ENCODE data around the gene VAMP8.
"Not testable (repeated sequence)": the region's sequence is repeated elsewhere in the genome, so short reads cannot be mapped to it uniquely, and the experiment has no call there.

The VAMP8 gene

DNA sequence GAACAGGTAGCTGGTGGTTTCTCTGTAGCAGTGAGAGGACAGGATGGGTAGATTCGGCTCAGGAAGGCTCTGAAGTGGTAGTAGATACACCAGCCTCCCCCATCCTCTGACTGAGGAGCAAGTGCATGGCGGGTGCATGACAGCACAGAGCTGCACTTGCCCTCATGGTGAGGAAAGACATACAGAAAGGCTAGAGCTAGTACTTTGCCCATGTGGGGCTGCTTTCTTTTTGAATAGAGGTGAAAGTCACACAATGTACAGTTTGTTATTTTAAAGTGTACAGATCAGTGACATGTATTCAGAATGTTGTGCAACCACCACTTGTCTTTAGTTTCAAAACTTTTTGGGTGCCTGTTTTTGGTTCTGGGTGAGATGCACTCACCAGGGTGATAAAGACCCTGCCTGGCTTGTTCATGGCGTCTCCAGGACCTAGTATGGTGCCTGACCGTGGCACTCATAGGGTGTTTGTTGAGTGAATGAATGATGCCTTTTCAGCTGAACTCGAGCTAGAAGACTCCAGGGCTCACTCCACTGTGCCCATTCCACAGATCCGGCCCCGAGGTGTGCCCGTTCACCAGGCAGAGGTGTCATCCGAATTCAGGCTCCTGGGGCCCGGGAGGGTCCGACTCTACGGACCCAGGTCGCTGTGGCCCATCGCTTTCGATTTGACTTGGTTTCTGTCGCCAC, 6.4 kb downstream of the VAMP8 start:
- DNase-seq, result no peak

DNA sequence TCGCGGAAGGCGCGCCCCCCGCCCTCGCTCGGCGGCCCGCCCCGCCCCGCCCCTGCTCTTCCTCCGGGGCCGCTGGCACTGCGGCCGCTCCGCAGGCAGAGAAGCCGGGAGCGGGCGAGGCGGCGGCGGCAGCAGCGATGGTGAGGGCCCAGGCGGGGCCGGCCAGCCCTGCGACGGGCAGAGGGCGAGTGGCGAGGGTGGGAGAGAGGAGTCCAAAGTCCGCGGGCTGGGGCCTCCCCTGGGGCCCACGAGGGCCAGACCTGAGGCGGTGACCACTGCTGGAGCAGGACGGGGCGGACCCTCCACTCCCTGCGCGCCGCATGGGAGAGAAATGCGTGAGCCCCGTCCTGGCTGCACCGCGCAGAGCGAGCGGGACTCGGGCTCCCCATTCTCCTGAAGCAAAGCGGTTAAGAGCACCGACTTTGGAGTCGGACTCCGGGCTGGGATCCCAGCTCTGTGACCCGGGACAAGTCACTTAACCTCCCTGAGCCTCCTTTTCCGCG, 7.0 kb downstream of the VAMP8 start, which contains the start of gene VAMP5:
TSS of gene VAMP5 (plus strand) at position 78 of the 503 bp plus-strand sequence. CDS start at position 138, 60 bp downstream.
- no peak for DNase-seq

GRCh38 chr2:85584857-85585780, 7.7 kb downstream of the VAMP8 start:
- no peak for DNase-seq

DNA sequence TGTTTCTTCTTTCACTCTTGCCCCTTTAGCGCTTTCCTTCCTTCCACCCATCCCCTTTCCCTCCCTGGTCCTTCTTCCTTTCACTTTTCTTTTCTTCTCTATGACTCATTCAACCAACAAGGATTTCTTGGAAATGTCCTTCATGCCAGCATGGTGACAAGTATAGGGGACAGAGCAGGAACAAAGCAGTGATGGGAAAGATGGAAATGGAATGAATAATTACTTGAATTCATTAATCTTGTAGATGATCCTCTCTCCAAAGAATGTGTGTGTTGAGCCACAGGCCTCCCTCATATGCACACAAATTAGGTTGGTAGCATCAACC, 8.4 kb downstream of the VAMP8 start:
- no peak for DNase-seq

- no peak for DNase-seq
These were observed 10.8 kb downstream of the VAMP8 start for GRCh38 chr2:85588236-85588635.

DNA sequence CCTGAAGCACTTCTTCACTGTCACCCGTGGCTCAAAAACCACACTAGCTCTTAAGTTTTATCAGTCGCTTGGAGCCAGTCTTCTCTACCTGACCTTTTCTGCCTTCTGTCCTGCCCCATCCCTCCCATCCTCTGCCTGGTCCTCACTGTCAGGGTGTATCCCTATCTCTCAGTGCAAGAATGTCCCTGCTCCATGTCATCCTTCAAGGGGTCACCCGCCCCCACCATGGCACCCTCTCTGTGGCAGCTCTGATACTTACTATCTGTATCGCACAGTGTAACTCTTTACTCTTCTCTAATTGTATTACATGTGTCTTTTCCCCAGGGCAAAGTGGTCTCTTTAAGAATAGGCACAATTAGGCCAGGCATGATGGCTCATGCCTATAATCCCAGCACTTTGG, 11.3 kb downstream of the VAMP8 start:
- no peak for DNase-seq

DNA sequence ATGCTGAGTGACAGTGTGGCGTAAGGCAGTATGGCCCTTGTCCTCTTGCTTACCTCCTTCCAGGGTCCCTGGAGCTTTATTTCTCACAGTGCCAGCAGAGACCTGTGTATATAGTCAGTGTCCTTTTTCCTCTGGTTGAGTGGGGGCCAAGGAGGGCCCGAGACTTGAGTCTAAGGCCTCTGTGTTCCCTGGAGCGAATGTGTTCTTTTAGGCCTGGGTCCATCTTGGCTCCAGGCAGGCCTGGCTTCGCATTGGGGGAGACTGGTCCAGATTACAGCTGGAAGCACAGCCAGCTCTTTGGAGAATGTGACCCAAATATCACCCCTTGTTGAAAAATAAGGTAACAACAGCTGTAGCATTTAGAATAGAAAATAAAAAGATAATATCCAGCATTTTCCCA, 11.8 kb downstream of the VAMP8 start:
- no peak for DNase-seq

- DNase-seq, result no peak
These were observed 12.8 kb downstream of the VAMP8 start for GRCh38 chr2:85589982-85590791.

GRCh38 chr2:85590950-85591349, 13.6 kb downstream of the VAMP8 start:
- DNase-seq, result no peak

- DNase-seq, result no peak
These were observed 14.2 kb downstream of the VAMP8 start for GRCh38 chr2:85591563-85591962.

- DNase-seq, result not testable (repeated sequence)
These were observed 14.9 kb downstream of the VAMP8 start for GRCh38 chr2:85592299-85592698.

DNA sequence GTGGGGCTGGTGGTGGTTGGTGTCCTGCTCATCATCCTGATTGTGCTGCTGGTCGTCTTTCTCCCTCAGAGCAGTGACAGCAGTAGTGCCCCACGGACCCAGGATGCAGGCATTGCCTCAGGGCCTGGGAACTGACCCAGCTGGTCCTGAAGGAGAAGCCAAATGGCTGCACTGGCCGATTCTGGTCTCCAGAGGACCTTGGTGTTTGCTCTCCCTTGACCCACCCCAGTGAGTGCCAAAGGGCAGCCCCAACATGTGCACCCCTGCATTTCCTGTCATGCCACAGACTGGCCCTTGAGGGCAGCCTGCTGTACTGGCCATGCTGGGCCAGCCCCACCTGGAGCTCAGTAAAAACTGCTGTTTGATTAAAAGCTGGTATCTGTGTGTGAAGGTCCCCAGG, 15.6 kb downstream of the VAMP8 start:
- DNase-seq, result no peak

DNA sequence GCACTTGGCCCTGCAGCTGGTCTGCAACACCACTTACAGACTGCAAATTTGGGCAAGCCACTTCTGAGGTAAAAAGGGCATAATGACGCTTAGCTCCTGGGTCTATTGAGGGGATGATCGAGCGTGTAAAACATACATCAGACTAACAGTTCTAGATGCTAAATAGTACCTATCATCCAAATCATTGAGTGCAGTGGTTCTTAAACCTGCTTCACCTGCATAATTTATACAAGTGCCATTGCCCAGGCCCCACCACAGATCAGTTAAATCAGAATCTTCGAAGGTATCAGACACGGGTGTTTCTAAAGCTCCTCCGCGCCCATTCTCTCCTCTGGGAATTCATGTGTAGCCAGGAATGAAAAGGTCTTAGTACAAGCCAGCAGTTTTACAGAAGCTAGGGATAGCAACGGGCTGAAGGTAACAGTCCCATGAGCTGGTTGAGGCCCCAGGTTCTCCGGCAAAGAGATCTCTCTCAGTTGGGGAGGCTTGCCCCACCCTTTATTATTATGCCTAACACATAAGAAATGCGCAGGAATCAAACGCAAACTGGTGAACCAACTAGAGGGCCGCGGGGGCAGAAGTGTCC, 17.4 kb downstream of the VAMP8 start:
- DNase-seq, result no peak

DNA sequence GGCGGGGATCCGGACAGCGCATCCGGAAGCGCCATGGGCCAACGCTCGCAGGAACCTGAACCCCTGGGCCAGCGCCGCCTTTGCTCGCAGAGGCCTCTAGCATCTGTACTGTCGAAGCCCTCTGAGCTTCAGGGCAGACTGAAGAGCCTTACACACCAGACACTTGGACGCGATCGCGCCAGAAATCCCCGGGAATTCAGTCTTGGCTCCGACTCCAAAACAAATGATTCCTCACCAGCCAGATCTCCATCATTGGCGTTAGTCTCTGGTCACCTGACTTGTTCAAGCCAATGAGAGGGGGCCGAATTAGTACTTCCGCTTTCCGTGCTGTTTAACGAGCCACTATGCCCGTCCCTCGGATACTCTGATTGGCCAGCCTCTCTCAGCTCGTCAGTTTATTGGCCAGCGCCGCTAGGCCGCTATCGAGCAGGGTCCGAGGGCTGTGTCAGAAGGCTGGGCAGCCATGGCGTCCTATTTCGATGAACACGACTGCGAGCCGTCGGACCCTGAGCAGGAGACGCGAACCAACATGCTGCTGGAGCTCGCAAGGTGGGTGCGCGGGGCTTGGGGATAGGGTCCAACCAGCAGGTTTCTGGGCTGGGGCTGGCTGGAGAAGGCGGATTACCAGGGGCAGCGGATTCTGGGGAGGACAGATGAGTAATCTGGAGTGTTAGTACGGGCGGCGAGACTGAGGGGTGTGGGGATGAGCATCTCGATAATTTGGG, 18.1 kb downstream of the VAMP8 start, which contains the start of gene RNF181:
TSS of gene RNF181 (plus strand) at position 445 of the 725 bp plus-strand sequence. CDS start at position 464, 19 bp downstream.
- peak; percentile 97 for DNase-seq

DNA sequence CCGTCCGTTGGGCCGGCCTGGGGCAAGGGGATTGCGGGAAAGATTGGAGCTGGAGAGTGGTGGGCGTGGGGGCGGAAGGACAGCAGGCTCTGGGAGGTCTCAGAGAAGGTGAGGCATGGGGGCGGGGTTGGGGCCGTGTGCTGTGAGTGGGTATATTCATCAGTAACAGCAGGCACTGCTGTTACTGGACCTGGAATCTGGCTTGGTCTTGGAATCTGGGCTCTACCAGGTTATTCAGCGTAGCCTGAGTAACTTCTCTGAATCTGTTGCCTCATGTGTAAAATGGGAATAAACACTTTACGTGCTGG, 18.6 kb downstream of the VAMP8 start:
- no peak for DNase-seq

- no peak for DNase-seq
These were observed 19.2 kb downstream of the VAMP8 start for GRCh38 chr2:85596486-85597143.

DNA sequence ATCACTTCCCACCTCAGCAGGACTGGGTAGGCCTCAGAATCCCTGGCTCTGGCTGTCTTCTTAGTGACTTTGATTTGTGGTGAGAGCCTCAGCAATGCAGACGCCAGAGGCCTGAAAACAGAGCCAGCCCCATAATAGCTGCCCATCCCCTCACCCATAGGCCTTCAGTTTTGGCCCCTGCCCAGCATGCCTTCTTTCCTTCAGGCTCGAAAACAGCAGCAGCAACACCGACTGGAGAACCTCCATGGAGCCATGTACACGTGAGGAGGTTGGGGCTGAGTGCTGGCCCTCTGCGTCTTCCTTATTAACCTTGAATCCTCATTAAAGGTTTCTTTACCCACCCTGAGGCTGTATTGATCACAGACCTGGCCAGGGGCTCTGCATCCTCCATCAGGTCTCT, 19.9 kb downstream of the VAMP8 start:
- no peak for DNase-seq

DNA sequence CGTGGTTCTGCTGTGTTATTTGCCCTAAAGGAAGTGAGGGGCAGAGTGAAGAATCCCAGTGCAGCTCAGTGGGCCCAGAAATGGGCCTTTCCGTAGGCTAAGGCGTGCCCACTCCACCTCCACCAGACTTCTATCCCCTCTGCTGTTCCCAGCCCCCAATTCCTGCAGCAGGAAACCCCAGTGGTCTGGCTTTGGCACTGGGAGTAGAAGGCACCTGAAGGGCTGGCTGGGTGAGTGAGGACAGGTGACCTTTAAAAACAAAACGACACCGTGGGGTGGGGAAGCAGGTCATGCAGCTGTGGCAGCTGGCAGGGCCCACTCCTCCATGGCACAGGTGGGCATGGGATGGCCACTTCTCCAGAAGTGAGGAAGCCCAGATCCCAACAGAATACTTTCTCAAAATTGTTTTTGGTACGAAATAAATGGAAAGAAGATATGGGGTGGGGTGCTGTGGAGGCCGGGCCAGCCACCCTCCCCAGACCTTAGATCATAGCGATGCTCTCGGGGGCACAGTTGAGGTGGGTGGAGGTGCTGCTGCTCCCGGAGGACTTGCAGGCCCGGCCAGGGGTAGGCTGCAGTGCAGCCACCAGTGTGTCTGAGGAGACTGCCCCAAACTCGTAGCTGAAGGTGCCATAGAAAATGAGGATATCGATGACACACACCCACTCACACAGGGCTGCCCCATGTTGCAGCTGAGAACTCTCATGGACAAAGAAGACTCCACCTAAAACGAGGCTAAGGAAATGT, 21.4 kb downstream of the VAMP8 start:
- no peak for DNase-seq

DNA sequence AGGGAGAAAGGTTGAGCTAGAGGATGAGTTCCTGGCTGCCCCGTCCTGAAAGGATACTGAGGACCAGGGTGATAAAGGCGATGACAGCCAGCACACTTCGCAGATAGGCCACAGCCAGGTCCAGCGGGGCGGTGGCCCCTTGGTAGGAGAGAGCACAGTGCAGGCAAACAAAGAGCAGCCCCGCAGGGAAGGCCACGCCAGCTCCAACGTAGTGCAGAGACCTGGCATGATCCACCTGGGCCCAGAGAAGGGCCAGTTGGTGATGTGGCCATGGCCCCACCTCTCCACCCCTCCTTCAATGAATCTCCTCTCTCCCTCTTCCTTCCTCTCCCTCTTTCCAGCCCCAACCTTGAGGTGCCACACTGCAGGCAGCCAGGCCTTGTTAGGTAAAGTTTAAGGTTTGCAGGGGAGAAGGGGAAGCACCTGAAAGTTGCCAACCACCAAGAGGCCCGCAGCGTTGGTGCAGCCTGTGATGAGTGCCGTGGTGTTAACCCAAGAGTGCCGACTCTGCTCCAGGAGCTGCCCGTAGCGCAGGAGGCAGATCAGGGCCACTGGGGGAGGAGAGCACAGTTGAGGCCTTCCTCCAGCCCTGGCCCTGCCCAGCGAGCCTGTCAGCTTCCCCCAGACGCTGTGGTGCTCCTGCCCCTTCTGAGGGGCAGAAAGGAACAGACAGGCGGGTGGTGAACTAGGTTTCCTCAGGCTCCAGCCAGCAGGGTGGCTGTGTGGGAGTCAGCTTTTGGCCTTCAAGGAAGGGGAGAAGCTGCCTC, 22.3 kb downstream of the VAMP8 start:
- no peak for DNase-seq

GRCh38 chr2:85600235-85600575, 22.8 kb downstream of the VAMP8 start:
- no peak for DNase-seq

All from RPMI8226 (cell line).